K562 (cell line): Measurements from ENCODE around the gene B4GALT5. TPM values are rescaled to one million over a fixed set of nuclear protein-coding genes. Genes with fewer than 3 reads are reported as not detected.

ENCODE experiments used
- E2F3 ChIP-seq: fragments of 250-450 bp; sonication (Bioruptor Pico); IDR thresholded peaks from 2 replicates; pipeline ENCODE4 v1.4.0; 2020; ENCODE audit warnings: mild to moderate bottlenecking
- ETS2 ChIP-seq: IDR thresholded peaks from 2 replicates; pipeline ENCODE4 v1.6.1; 2016; ENCODE audit warnings: borderline replicate concordance, missing genetic modification characterization, mild to moderate bottlenecking, moderate library complexity, missing compliant biosample characterization; ENCODE audit not compliant: poor library complexity, severe bottlenecking
- ETV6 ChIP-seq, 3 experiments: fragments of 150-350 bp in 1 of 3; sonication (generic) in 1 of 3; formaldehyde crosslinking in 1 of 3; IDR thresholded peaks; 2 replicates each; pipeline versions ENCODE4 v1.6.1 to v1.8.0; 2014 to 2022; ENCODE audit warnings: borderline replicate concordance in 2 of 3, low read depth in 2 of 3, antibody characterized with exemption in 1 of 3, low read length in 1 of 3, mild to moderate bottlenecking in 1 of 3, missing genetic modification reagents in 1 of 3
- HLTF ChIP-seq: fragments of 450-650 bp; IDR thresholded peaks from 2 replicates; pipeline ENCODE4 v1.6.1; 2016
- HMG20A ChIP-seq: fragments of 450-650 bp; formaldehyde crosslinking; conservative IDR thresholded peaks from 2 replicates; pipeline ENCODE4 v1.4.0; 2020; ENCODE audit warnings: mild to moderate bottlenecking, mixed read lengths
- KHSRP ChIP-seq: fragments of 450-650 bp; IDR thresholded peaks from 2 replicates; pipeline ENCODE4 v1.6.1; 2017
- MTA3 ChIP-seq: fragments of 450-650 bp; formaldehyde crosslinking; IDR thresholded peaks from 2 replicates; pipeline ENCODE4 v1.6.1; 2017; ENCODE audit warnings: mild to moderate bottlenecking, borderline replicate concordance
- SRSF3 ChIP-seq: fragments of 200-400 bp; formaldehyde crosslinking; IDR thresholded peaks from 2 replicates; pipeline ENCODE4 v1.6.1; 2016; ENCODE audit warnings: mild to moderate bottlenecking, low read length, moderate library complexity; ENCODE audit not compliant: insufficient read depth
- THRB ChIP-seq: fragments of 450-650 bp; formaldehyde crosslinking; conservative IDR thresholded peaks from 2 replicates; pipeline ENCODE4 v1.4.0; 2022; ENCODE audit warnings: mild to moderate bottlenecking, missing genetic modification characterization
- ZNF133 ChIP-seq: fragments of 250-450 bp; sonication (Bioruptor Pico); IDR thresholded peaks from 2 replicates; pipeline ENCODE4 v1.4.0; 2020; ENCODE audit warnings: mild to moderate bottlenecking
- ZNF282 ChIP-seq: sonication (generic); formaldehyde crosslinking; IDR thresholded peaks from 2 replicates; pipeline ENCODE4 v1.8.1; 2023; ENCODE audit warnings: missing genetic modification reagents
- ZNF695 ChIP-seq: fragments of 450-650 bp; formaldehyde crosslinking; IDR thresholded peaks from 2 replicates; pipeline ENCODE4 v1.4.0; 2020; ENCODE audit warnings: mild to moderate bottlenecking, moderate library complexity
- polyA plus RNA-seq, 8 experiments: library from polyadenylated mRNA; depleted of rRNA in 4 of 8; stranded (reverse) in 5 of 8; unstranded in 3 of 8; fragments of >200 nt; fragmentation: Nextera tagmentation in 2 of 8; fragmentation: Illumina TruSeq in 1 of 8; extraction: Ambion mirVana in 2 of 8; extraction: Trizol in 1 of 8; gene quantifications; 2 replicates each; pipeline versions ENCODE4 v1.2.1 to v1.2.3, GENCODE V29; 2011 to 2014; ENCODE audit warnings: inconsistent platforms in 1 of 8, missing spikeins in 1 of 8
- total RNA-seq, 7 experiments: library from RNA; depleted of rRNA in 6 of 7; stranded (reverse); fragments of >200 nt in 6 of 7; fragmentation: Illumina TruSeq in 2 of 7; extraction: Trizol in 2 of 7; gene quantifications; 2 replicates each; pipeline versions ENCODE4 v1.2.1 to v1.2.3, GENCODE V29; 2011 to 2021; ENCODE audit warnings: low replicate concordance in 1 of 7
- TF ChIP-seq, protein P1 (sequence below), 2 experiments: fragments of 450-650 bp in 1 of 2; sonication (generic) in 1 of 2; formaldehyde crosslinking in 1 of 2; IDR thresholded peaks in 1 of 2; conservative IDR thresholded peaks in 1 of 2; 2 replicates each; pipeline versions ENCODE4 v1.6.1 to v1.8.1; 2016 to 2023; ENCODE audit warnings: mild to moderate bottlenecking in 2 of 2, moderate library complexity in 2 of 2, inconsistent platforms in 1 of 2, missing genetic modification reagents in 1 of 2
- TF ChIP-seq, protein P2 (sequence below), 2 experiments: fragments of 450-650 bp in 1 of 2; sonication (generic) in 1 of 2; formaldehyde crosslinking in 1 of 2; IDR thresholded peaks; 2 replicates each; pipeline versions ENCODE4 v1.7.1 to v1.9.0; 2016 to 2022; ENCODE audit warnings: inconsistent platforms in 1 of 2, mild to moderate bottlenecking in 1 of 2, missing genetic modification reagents in 1 of 2

B4GALT5 gene
- total and polyA plus RNA-seq, 9 of the 15 experiments (the other 6 are each of a cell fraction or from before 2014, with no cell fraction given) = 8.5 to 32.6 (median 23.4) TPM

DNA sequence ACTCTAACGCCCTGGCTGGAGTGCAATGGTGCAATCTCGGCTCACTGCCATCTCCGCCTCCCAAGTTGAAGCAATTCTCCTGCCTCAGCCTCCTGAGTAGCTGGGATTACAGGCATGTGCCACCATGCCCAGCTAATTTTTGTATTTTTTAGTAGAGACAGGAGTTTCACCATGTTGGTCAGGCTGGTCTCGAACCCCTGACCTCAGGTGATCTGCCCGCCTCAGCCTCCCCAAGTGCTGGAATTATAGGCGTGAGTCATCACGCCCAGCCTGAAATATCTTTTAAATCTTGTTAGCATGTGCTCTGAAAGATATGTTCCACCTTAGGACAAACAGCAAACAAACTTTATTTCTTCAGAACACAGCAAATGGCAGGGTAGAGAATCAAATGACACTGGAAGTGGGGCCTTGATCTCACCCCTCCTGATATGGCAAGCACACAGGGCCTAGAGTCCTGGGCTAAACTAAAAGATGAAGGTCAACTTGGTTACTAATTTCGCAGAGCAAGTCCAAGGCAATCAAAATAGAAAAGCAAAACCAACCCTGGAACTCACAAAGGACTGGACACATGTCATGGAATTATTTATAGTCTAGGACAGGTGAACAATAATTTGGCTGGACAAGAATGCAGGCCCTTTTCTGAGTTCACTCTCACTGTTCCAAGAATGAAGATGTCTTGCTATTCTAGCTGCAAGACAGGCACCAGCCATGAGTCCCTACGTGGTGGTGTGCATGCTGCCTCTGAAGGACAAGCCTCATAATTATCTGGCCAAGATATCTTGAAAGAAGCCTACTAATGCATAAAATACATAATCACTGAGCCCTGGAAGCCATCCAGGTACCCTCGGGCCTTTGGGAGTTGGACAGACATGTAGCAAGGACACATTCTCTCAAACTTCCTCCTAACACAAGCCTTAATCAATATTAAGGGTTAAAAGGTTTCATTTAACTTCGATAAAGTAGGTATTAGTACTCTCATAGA is 35.6 kb downstream of the B4GALT5 start (continued):
- TF ChIP-seq MTA3 (0 out of 2 replicates have a peak, but pooled peaks have one; percentile 9), ZNF695 (CRISPR knock-in tag) (no peak), ETV6 (IDR thresholded peaks at IDR 0.05; ENCODE audit: borderline replicate concordance in 1 of 2, low read depth in 2 of 2, low read length in 1 of 2) (no peak), ETV6 (CRISPR knock-in tag; IDR thresholded peaks at IDR 0.05; ENCODE audit: borderline replicate concordance) (no peak), ZNF133 (CRISPR knock-in tag) (no peak), SRSF3 (no peak), E2F3 (CRISPR knock-in tag) (no peak), HMG20A (no peak), KHSRP (no peak), ZNF282 (no peak), ETS2 (tag) (no peak), THRB (CRISPR knock-in tag) (no peak), HLTF (no peak)
- TF ChIP-seq, protein P1, sequence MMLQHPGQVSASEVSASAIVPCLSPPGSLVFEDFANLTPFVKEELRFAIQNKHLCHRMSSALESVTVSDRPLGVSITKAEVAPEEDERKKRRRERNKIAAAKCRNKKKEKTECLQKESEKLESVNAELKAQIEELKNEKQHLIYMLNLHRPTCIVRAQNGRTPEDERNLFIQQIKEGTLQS (IDR thresholded peaks at IDR 0.05) = peak; percentile 94
- TF ChIP-seq, protein P1 (CRISPR knock-in tag; conservative IDR thresholded peaks at IDR 0.05) = no peak
- TF ChIP-seq, protein P2, sequence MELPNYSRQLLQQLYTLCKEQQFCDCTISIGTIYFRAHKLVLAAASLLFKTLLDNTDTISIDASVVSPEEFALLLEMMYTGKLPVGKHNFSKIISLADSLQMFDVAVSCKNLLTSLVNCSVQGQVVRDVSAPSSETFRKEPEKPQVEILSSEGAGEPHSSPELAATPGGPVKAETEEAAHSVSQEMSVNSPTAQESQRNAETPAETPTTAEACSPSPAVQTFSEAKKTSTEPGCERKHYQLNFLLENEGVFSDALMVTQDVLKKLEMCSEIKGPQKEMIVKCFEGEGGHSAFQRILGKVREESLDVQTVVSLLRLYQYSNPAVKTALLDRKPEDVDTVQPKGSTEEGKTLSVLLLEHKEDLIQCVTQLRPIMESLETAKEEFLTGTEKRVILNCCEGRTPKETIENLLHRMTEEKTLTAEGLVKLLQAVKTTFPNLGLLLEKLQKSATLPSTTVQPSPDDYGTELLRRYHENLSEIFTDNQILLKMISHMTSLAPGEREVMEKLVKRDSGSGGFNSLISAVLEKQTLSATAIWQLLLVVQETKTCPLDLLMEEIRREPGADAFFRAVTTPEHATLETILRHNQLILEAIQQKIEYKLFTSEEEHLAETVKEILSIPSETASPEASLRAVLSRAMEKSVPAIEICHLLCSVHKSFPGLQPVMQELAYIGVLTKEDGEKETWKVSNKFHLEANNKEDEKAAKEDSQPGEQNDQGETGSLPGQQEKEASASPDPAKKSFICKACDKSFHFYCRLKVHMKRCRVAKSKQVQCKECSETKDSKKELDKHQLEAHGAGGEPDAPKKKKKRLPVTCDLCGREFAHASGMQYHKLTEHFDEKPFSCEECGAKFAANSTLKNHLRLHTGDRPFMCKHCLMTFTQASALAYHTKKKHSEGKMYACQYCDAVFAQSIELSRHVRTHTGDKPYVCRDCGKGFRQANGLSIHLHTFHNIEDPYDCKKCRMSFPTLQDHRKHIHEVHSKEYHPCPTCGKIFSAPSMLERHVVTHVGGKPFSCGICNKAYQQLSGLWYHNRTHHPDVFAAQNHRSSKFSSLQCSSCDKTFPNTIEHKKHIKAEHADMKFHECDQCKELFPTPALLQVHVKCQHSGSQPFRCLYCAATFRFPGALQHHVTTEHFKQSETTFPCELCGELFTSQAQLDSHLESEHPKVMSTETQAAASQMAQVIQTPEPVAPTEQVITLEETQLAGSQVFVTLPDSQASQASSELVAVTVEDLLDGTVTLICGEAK (IDR thresholded peaks at IDR 0.05) = peak; percentile 95
- TF ChIP-seq, protein P2 (CRISPR knock-in tag; IDR thresholded peaks at IDR 0.05) = peak; percentile 42; the same call in 1 of the 2 replicates
